Brain microvascular endothelial cell (primary cell): ENCODE data around the gene CPA5.

Experiments
- DNase-seq: peaks from one replicate; pipeline ENCODE4 v3.0.0-alpha.2; 2020
- H3K27ac ChIP-seq: fragments of 250-450 bp; sonication (Bioruptor Pico); 2 replicates; pipeline ENCODE4 v1.5.1; 2020; ENCODE audit warnings: mild to moderate bottlenecking, moderate library complexity
- H3K27me3 ChIP-seq: fragments of 250-450 bp; sonication (Bioruptor Pico); replicated peaks from 2 replicates; pipeline ENCODE4 v1.5.1; 2020; ENCODE audit warnings: mild to moderate bottlenecking
- H3K36me3 ChIP-seq: fragments of 250-450 bp; sonication (Bioruptor Pico); replicated peaks from 2 replicates; pipeline ENCODE4 v1.5.1; 2020; ENCODE audit warnings: mild to moderate bottlenecking
- H3K4me3 ChIP-seq: 2 replicates; pipeline ENCODE4 v1.5.1; 2011; ENCODE audit warnings: low read depth, mild to moderate bottlenecking, control low read depth, low read length, moderate library complexity
- CTCF ChIP-seq: IDR thresholded peaks from 2 replicates; pipeline ENCODE4 v1.5.1; 2011; ENCODE audit warnings: low read depth, mild to moderate bottlenecking, moderate library complexity, low read length, control low read depth, inconsistent platforms; ENCODE audit errors: missing control alignments
- in situ Hi-C: cut with HindIII; loops from 2 replicates; pipeline ENCODE4 v1.10.0; 2017; ENCODE audit warnings: low sequenced_read_pairs, low pct_ligation_motif_present

The CPA5 gene

GRCh38 chr7:130397051-130397757 is 52.6 kb downstream of the CPA5 start:
- DNase-seq: no peak
- H3K27me3 ChIP-seq: no peaks in the 10 kb centered on the region
- no peak for TF ChIP-seq CTCF
- no peak overlapping the region for H3K27ac ChIP-seq
- in situ Hi-C loops: no loop called here
- no peaks in the 10 kb centered on the region for H3K36me3 ChIP-seq
- H3K4me3 ChIP-seq: no peak overlapping the region

- in situ Hi-C loops: no loop called here
- no peak for TF ChIP-seq CTCF
Measured at GRCh38 chr7:130397758-130398073, 53.1 kb downstream of the CPA5 start.

GRCh38 chr7:130398526-130399090 is 54.0 kb downstream of the CPA5 start:
- peaks cover 3% of the 10 kb centered on the region for H3K36me3 ChIP-seq
- H3K4me3 ChIP-seq: no peak overlapping the region
- no peak overlapping the region for H3K27ac ChIP-seq
- TF ChIP-seq CTCF: no peak
- in situ Hi-C loops: no loop called here
- no peaks in the 10 kb centered on the region for H3K27me3 ChIP-seq
- no peak for DNase-seq

More at GRCh38 chr7:130397758-130398073, 53.1 kb downstream of the CPA5 start:
- Histone ChIP-seq H3K4me3 (no peak overlapping the region), H3K36me3 (peaks cover 3% of the 10 kb centered on the region), H3K27ac (no peak overlapping the region), H3K27me3 (no peaks in the 10 kb centered on the region)
- DNase-seq: no peak

- Histone ChIP-seq H3K4me3 (no peak overlapping the region), H3K27ac (no peak overlapping the region), H3K36me3 (peaks cover 3% of the 10 kb centered on the region), H3K27me3 (no peaks in the 10 kb centered on the region)
- TF ChIP-seq CTCF: no peak
- no peak for DNase-seq
- in situ Hi-C loops: no loop called here
Measured at GRCh38 chr7:130400120-130400572, 55.5 kb downstream of the CPA5 start.

GRCh38 chr7:130401101-130401500 is 56.5 kb downstream of the CPA5 start:
- in situ Hi-C loops: no loop called here
- Histone ChIP-seq H3K36me3 (peaks cover 3% of the 10 kb centered on the region), H3K4me3 (no peak overlapping the region), H3K27me3 (no peaks in the 10 kb centered on the region), H3K27ac (no peak overlapping the region)
- TF ChIP-seq CTCF: no peak
- no peak for DNase-seq

GRCh38 chr7:130401578-130401977 is 57.0 kb downstream of the CPA5 start:
- in situ Hi-C loops: no loop called here
- TF ChIP-seq CTCF: no peak
- no peak overlapping the region for H3K27ac ChIP-seq
- DNase-seq: no peak
- no peak overlapping the region for H3K4me3 ChIP-seq
- peaks cover 3% of the 10 kb centered on the region for H3K36me3 ChIP-seq
- no peaks in the 10 kb centered on the region for H3K27me3 ChIP-seq
